Measurements from ENCODE around the gene GPAM. TPM values are rescaled to one million over a fixed set of nuclear protein-coding genes. Genes with fewer than 3 reads are reported as not detected.

The GPAM gene
- polyA plus RNA-seq, 1 of the 3 experiments (the other 2 are of a cell fraction) = 2.1 TPM

- H3K9me2 ChIP-seq = no peaks in the 10 kb centered on the region
- no peaks in the 10 kb centered on the region for H3K79me2 ChIP-seq (ENCODE audit: insufficient read depth)
- POLR2A ChIA-PET = no interaction called here
- no peaks in the 10 kb centered on the region for H3K27me3 ChIP-seq (ENCODE audit: insufficient read depth)
- no peak for DNase-seq
- H3K9me3 ChIP-seq = no peaks in the 10 kb centered on the region
- no peaks in the 10 kb centered on the region for H4K20me1 ChIP-seq (ENCODE audit: insufficient read depth)
- no peak overlapping the region for H3K4me3 ChIP-seq (ENCODE audit: low read depth in 2 of 2, low read length in 1 of 2)
- CTCF ChIA-PET = interaction anchor here (1.2 to 15.8 kb wide), 3 partner anchors 8 to 526 kb away, joined by 3 to 238 read pairs (median 36); no protein-coding TSS in a partner anchor
- H3K9ac ChIP-seq = no peak overlapping the region
- no peak overlapping the region for H3K27ac ChIP-seq (ENCODE audit: low read depth in 2 of 2, low read length in 1 of 2)
- TF ChIP-seq EP300 (IDR thresholded peaks at IDR 0.05; ENCODE audit: borderline replicate concordance in 1 of 2, low read depth in 1 of 2, low read length in 1 of 2) = no peak
- no peak for TF ChIP-seq POLR2AphosphoS5 (IDR thresholded peaks at IDR 0.05; ENCODE audit: low read depth, low read length)
- TF ChIP-seq USF1 (IDR thresholded peaks at IDR 0.05; ENCODE audit: borderline replicate concordance, low read depth) = no peak
- TF ChIP-seq SMC3 (IDR thresholded peaks at IDR 0.05; ENCODE audit: low read depth, low read length) = no peak
- no peak for TF ChIP-seq NRF1 (IDR thresholded peaks at IDR 0.05; ENCODE audit: low read depth, low read length)
- TF ChIP-seq EZH2phosphoT487 (IDR thresholded peaks at IDR 0.05; ENCODE audit: borderline replicate concordance, low read depth) = no peak
- TF ChIP-seq FOXM1 (IDR thresholded peaks at IDR 0.05; ENCODE audit: low read depth) = no peak
- TF ChIP-seq CTCF (IDR thresholded peaks at IDR 0.05) = no peak
- no peak for TF ChIP-seq NFIC (IDR thresholded peaks at IDR 0.05; ENCODE audit: borderline replicate concordance)
- TF ChIP-seq YY1 (IDR thresholded peaks at IDR 0.05; ENCODE audit: low read depth) = no peak
- no peak for TF ChIP-seq REST (IDR thresholded peaks at IDR 0.05; ENCODE audit: low read depth, low read length)
- TF ChIP-seq RAD21 (IDR thresholded peaks at IDR 0.05; ENCODE audit: low read length) = no peak
- no peak for TF ChIP-seq RXRA (IDR thresholded peaks at IDR 0.05; ENCODE audit: borderline replicate concordance, low read depth)
- H3F3A ChIP-seq (replicated peaks; ENCODE audit: insufficient read depth) = no peaks in the 10 kb centered on the region
- no peaks in the 10 kb centered on the region for H3K36me3 ChIP-seq (replicated peaks in 1 of 2; ENCODE audit: control insufficient read depth in 1 of 2, insufficient read depth in 2 of 2, low read length in 1 of 2)
- H3K4me1 ChIP-seq (ENCODE audit: control insufficient read depth in 1 of 2, insufficient read depth in 2 of 2, low read depth in 1 of 2, low read length in 1 of 2) = peaks cover 0 to 24% of the 10 kb centered on the region in 2 experiments; a peak in 1 of 4 replicates
- WGBS (ENCODE audit: low lambda C conversion rate) = 22% methylated on average over 3 of the region's 3 CpGs
- no peak overlapping the region for H3K4me2 ChIP-seq
- H2AFZ ChIP-seq (ENCODE audit: low read depth) = no peak overlapping the region
Observed at GRCh38 chr10:112124866-112125265, 58.7 kb downstream of the GPAM start.

All from SK-N-SH (cell line).